ENCODE measurements around the gene KLRG1. TPM values are rescaled to one million over a fixed set of nuclear protein-coding genes. Genes with fewer than 3 reads are reported as not detected.

The KLRG1 gene
- total and polyA plus RNA-seq, 2 of the 8 experiments (the other 6 are each of a cell fraction or from before 2014, with no cell fraction given), result 7.9 to 12.8 TPM

GRCh38 chr12:9048930-9049329, 59.6 kb downstream of the KLRG1 start:
- no peak overlapping the region for H3K18ac ChIP-seq (ENCODE audit: extremely low read depth, low read length)
- H3K9me3 ChIP-seq (ENCODE audit: insufficient read depth in 2 of 2, low read depth in 1 of 2, low read length in 1 of 2), result no peaks in the 10 kb centered on the region
- H3K56ac ChIP-seq (replicated peaks; ENCODE audit: insufficient read length, low read depth, low read length), result no peak overlapping the region
- no peak overlapping the region for H3K27ac ChIP-seq (ENCODE audit: low read depth, low read length)
- WGBS, 2 experiments (ENCODE audit: extremely low coverage in 1 of 2, insufficient coverage in 1 of 2, insufficient read length in 1 of 2, insufficient replicate concordance in 2 of 2, low coverage in 1 of 2, low lambda C conversion rate in 2 of 2, missing lambda C conversion rate in 1 of 2), result 100% methylated on average over 2 of the region's 2 CpGs; no CpG with 5 or more reads in 1 of the 2 experiments
- no peaks in the 10 kb centered on the region for H3K4me1 ChIP-seq (replicated peaks in 1 of 4; ENCODE audit: control insufficient read depth in 3 of 4, insufficient read depth in 4 of 4, low read length in 3 of 4)
- no peak overlapping the region for H2AK5ac ChIP-seq (ENCODE audit: low read depth, low read length)
- no peak overlapping the region for H4K5ac ChIP-seq (ENCODE audit: insufficient read length, low read depth, low read length)
- no peaks in the 10 kb centered on the region for H3K36me3 ChIP-seq (ENCODE audit: control insufficient read depth in 2 of 4, insufficient read depth in 4 of 4, low read length in 3 of 4)
- H3K23ac ChIP-seq (ENCODE audit: insufficient read length), result no peak overlapping the region
- H4K8ac ChIP-seq (ENCODE audit: extremely low read depth, insufficient read depth, low read length), result no peak overlapping the region
- no peak overlapping the region for H3K4me3 ChIP-seq (ENCODE audit: extremely low read depth in 1 of 4, insufficient read depth in 2 of 4, low read depth in 3 of 4, low read length in 4 of 4)
- no peak overlapping the region for H2BK120ac ChIP-seq (replicated peaks; ENCODE audit: low read depth, low read length)
- H2AFZ ChIP-seq (ENCODE audit: low read length), result no peak overlapping the region
- no peaks in the 10 kb centered on the region for H3K79me2 ChIP-seq (ENCODE audit: control insufficient read depth in 1 of 2, insufficient read depth in 2 of 2, low read length in 2 of 2)
- H2BK15ac ChIP-seq (ENCODE audit: low read length), result no peak overlapping the region
- CTCF ChIA-PET (ENCODE audit: partially characterized antibody), result interaction anchor here (0.6 to 4.0 kb wide), 33 partner anchors 8 to 659 kb away, joined by 3 to 58 read pairs (median 4); no protein-coding TSS in a partner anchor
- H3K79me1 ChIP-seq (ENCODE audit: low read depth, low read length), result no peaks in the 10 kb centered on the region
- POLR2A ChIA-PET (ENCODE audit: partially characterized antibody), result interaction anchor here (3.0 to 4.2 kb wide), 2 partner anchors 16 to 104 kb away, joined by 20 to 25 read pairs; no protein-coding TSS in a partner anchor
- H3K4me2 ChIP-seq (ENCODE audit: insufficient read depth in 1 of 2, low read depth in 2 of 2, low read length in 2 of 2), result no peak overlapping the region
- no peak overlapping the region for H3K4ac ChIP-seq (replicated peaks; ENCODE audit: insufficient read length, low read depth, low read length)
- no peak overlapping the region for H2BK20ac ChIP-seq (ENCODE audit: low read length)
- no peak overlapping the region for H2BK12ac ChIP-seq (ENCODE audit: low read depth, low read length)
- H2BK5ac ChIP-seq (ENCODE audit: low read depth, low read length), result no peak overlapping the region
- H3K14ac ChIP-seq (ENCODE audit: insufficient read length), result no peak overlapping the region
- H3K23me2 ChIP-seq (ENCODE audit: low read depth, low read length), result no peaks in the 10 kb centered on the region
- FAIRE-seq (no peak), DNase-seq (ENCODE audit: low read depth in 1 of 2, low spot score in 2 of 2) (no peak)
- no peak overlapping the region for H4K91ac ChIP-seq (replicated peaks; ENCODE audit: insufficient read length, low read length)
- no peaks in the 10 kb centered on the region for H4K20me1 ChIP-seq (replicated peaks in 1 of 2; ENCODE audit: control insufficient read depth in 1 of 2, insufficient read depth in 2 of 2, low read length in 2 of 2)
- H3K9ac ChIP-seq (replicated peaks in 1 of 4; ENCODE audit: extremely low read depth in 1 of 4, low read depth in 3 of 4, low read length in 3 of 4), result no peak overlapping the region
- H3K27me3 ChIP-seq (replicated peaks in 1 of 4; ENCODE audit: control insufficient read depth in 3 of 4, extremely low read depth in 1 of 4, insufficient read depth in 3 of 4, low read length in 3 of 4), result no peaks in the 10 kb centered on the region
- no peak for TF ChIP-seq KDM4A (IDR thresholded peaks at IDR 0.05; ENCODE audit: low read depth, low read length, severe bottlenecking)
- no peak for TF ChIP-seq ATF2 (IDR thresholded peaks at IDR 0.05; ENCODE audit: low read length)
- TF ChIP-seq TEAD4 (IDR thresholded peaks at IDR 0.05; ENCODE audit: low read depth, low read length), result no peak
- TF ChIP-seq TAF1 (IDR thresholded peaks at IDR 0.05; ENCODE audit: low read depth, low read length), result no peak
- no peak for TF ChIP-seq FOSL1 (IDR thresholded peaks at IDR 0.05; ENCODE audit: insufficient read depth, low read depth, low read length)
- no peak for TF ChIP-seq MAX (IDR thresholded peaks at IDR 0.05)
- TF ChIP-seq MAFK (IDR thresholded peaks at IDR 0.05; ENCODE audit: low read depth, low read length), result no peak
- no peak for TF ChIP-seq SRF (IDR thresholded peaks at IDR 0.05; ENCODE audit: low read depth, low read length)
- TF ChIP-seq BCL11A (IDR thresholded peaks at IDR 0.05; ENCODE audit: low read depth in 2 of 2, low read length in 2 of 2), result no peak
- TF ChIP-seq USF2 (IDR thresholded peaks at IDR 0.05; ENCODE audit: low read length), result no peak
- TF ChIP-seq SIRT6 (IDR thresholded peaks at IDR 0.05; ENCODE audit: low read length), result no peak
- TF ChIP-seq HDAC6 (IDR thresholded peaks at IDR 0.05; ENCODE audit: low read depth, low read length), result no peak

Data from H1 (cell line).